GM19193 (cell line): Measurements from ENCODE around the gene SPECC1L.

Experiments used
- POLR2A ChIP-seq: IDR thresholded peaks from 4 replicates; pipeline ENCODE4 v1.6.1; 2011; ENCODE audit not compliant: insufficient read depth, insufficient read length; ENCODE audit errors: extremely low read depth

Gene SPECC1L

GRCh38 chr22:24363243-24363642 is 92.6 kb downstream of the SPECC1L start:
- no peak for TF ChIP-seq POLR2A

- no peak for TF ChIP-seq POLR2A
These were observed 96.1 kb downstream of the SPECC1L start for GRCh38 chr22:24366701-24367100.

GRCh38 chr22:24367841-24368240 is 97.2 kb downstream of the SPECC1L start:
- TF ChIP-seq POLR2A = no peak

- no peak for TF ChIP-seq POLR2A
These were observed 99.8 kb downstream of the SPECC1L start for GRCh38 chr22:24370401-24370800.

GRCh38 chr22:24376002-24376401 is 105.4 kb downstream of the SPECC1L start:
- TF ChIP-seq POLR2A = no peak

- TF ChIP-seq POLR2A = no peak
These were observed 106.0 kb downstream of the SPECC1L start for GRCh38 chr22:24376586-24376985.

- no peak for TF ChIP-seq POLR2A
These were observed 108.9 kb downstream of the SPECC1L start for GRCh38 chr22:24379536-24379935.

- no peak for TF ChIP-seq POLR2A
These were observed 109.7 kb downstream of the SPECC1L start for GRCh38 chr22:24380220-24380904.

GRCh38 chr22:24380905-24381230 is 110.2 kb downstream of the SPECC1L start:
- no peak for TF ChIP-seq POLR2A

- no peak for TF ChIP-seq POLR2A
These were observed 112.4 kb downstream of the SPECC1L start for GRCh38 chr22:24383061-24383460.

- no peak for TF ChIP-seq POLR2A
These were observed 113.5 kb downstream of the SPECC1L start for GRCh38 chr22:24384131-24384530.

GRCh38 chr22:24386937-24387471 is 116.4 kb downstream of the SPECC1L start:
- no peak for TF ChIP-seq POLR2A

- no peak for TF ChIP-seq POLR2A
These were observed 119.0 kb downstream of the SPECC1L start for GRCh38 chr22:24389680-24390079.

- TF ChIP-seq POLR2A = no peak
These were observed 119.5 kb downstream of the SPECC1L start for GRCh38 chr22:24390156-24390555.

- no peak for TF ChIP-seq POLR2A
These were observed 119.9 kb downstream of the SPECC1L start for GRCh38 chr22:24390576-24390975.

GRCh38 chr22:24391836-24392217 is 121.2 kb downstream of the SPECC1L start:
- TF ChIP-seq POLR2A = no peak

GRCh38 chr22:24392218-24392931 is 121.7 kb downstream of the SPECC1L start:
- no peak for TF ChIP-seq POLR2A

- TF ChIP-seq POLR2A = no peak
These were observed 122.5 kb downstream of the SPECC1L start for GRCh38 chr22:24393012-24393559.
